K562 (cell line): Measurements from ENCODE around the gene DCAF5. TPM values are rescaled to one million over a fixed set of nuclear protein-coding genes. Genes with fewer than 3 reads are reported as not detected.

ENCODE experiments used
- ATAC-seq: fragments of 200-7000 bp; cut with Tn5 transposase; 3 replicates; pipeline ENCODE4 v1.9.1; 2020; ENCODE audit warnings: moderate library complexity
- BruUV-seq: library from RNA; stranded (reverse); fragments of 400-500 nt; replicated peaks from 2 replicates; lab custom pipeline; 2021; lab: Mats Ljungman, UMichigan
- CTCF ChIA-PET: fragments of 300-600 bp; formaldehyde crosslinking; extraction: SDS; loops from one replicate; lab custom pipeline; 2021; ENCODE audit warnings: low intra/inter-chr PET ratio; lab: Yijun Ruan, JAX
- POLR2A ChIA-PET: fragments of 300-600, 350-650 bp; sonication (Branson Sonifier 250); formaldehyde crosslinking; extraction: SDS; loops from one replicate; lab custom pipeline; 2021; ENCODE audit warnings: antibody characterized with exemption, inconsistent platforms; lab: Yijun Ruan, JAX
- DNase-seq, 4 experiments: peaks; one replicate each; pipeline versions ENCODE4 v3.0.0 to v3.0.0-alpha.2; 2011 to 2018; ENCODE audit warnings: low spot score in 3 of 4, mixed read lengths in 3 of 4; ENCODE audit errors: extremely low read depth in 1 of 4
- FAIRE-seq: peaks from 2 replicates; lab custom pipeline; 2011; peaks lifted over from hg19 to GRCh38; lab: Jason Lieb, UNC
- H2AFZ ChIP-seq: 2 replicates; pipeline ENCODE4 v1.6.0; 2011; ENCODE audit warnings: low read depth, low read length, control low read depth, inconsistent platforms
- H3K27ac ChIP-seq: fragments of 200-600 bp; 3 replicates; pipeline ENCODE4 v1.8.0; 2011; ENCODE audit warnings: low read depth, mild to moderate bottlenecking, control low read depth, inconsistent platforms, low read length, moderate library complexity, mixed read lengths; ENCODE audit errors: extremely low read depth
- H3K27me3 ChIP-seq, 2 experiments: fragments of 300-600 bp in 1 of 2; 2 replicates in 1 of 2; 3 replicates in 1 of 2; pipeline versions ENCODE4 v1.6.0 to v1.8.0; 2011; ENCODE audit warnings: inconsistent platforms in 2 of 2, low read length in 2 of 2, mild to moderate bottlenecking in 1 of 2, mixed read lengths in 1 of 2, moderate library complexity in 1 of 2; ENCODE audit not compliant: control insufficient read depth in 2 of 2, insufficient read depth in 2 of 2
- H3K36me3 ChIP-seq: fragments of 300-600 bp; 3 replicates; pipeline ENCODE4 v1.8.0; 2011; ENCODE audit warnings: mild to moderate bottlenecking, low read length, inconsistent platforms; ENCODE audit not compliant: control insufficient read depth, insufficient read depth
- H3K4me1 ChIP-seq, 2 experiments: fragments of 200-600 bp in 1 of 2; replicated peaks in 1 of 2; 2 replicates in 1 of 2; 3 replicates in 1 of 2; pipeline versions ENCODE4 v1.5.1 to v1.8.0; 2011; ENCODE audit warnings: inconsistent platforms in 2 of 2, low read length in 2 of 2, mild to moderate bottlenecking in 1 of 2, mixed read lengths in 1 of 2, moderate library complexity in 1 of 2; ENCODE audit not compliant: control insufficient read depth in 2 of 2, insufficient read depth in 2 of 2
- H3K4me2 ChIP-seq: 2 replicates; pipeline ENCODE4 v1.6.1; 2011; ENCODE audit warnings: low read length, control low read depth, inconsistent platforms, mixed read lengths; ENCODE audit not compliant: insufficient read depth
- H3K4me3 ChIP-seq: fragments of 200-600 bp; sonication (generic), shearing (Covaris generic); 2 replicates; pipeline ENCODE4 v1.5.1; 2016; ENCODE audit warnings: control low read depth, inconsistent platforms
- H3K79me2 ChIP-seq: fragments of 200-600 bp; 3 replicates; pipeline ENCODE4 v1.8.0; 2011; ENCODE audit warnings: low read length, inconsistent platforms; ENCODE audit not compliant: control insufficient read depth, insufficient read depth
- H3K9ac ChIP-seq, 2 experiments: 2 replicates each; pipeline versions ENCODE4 v1.6.0 to v1.6.1; 2011; ENCODE audit warnings: low read depth in 2 of 2, low read length in 2 of 2, control low read depth in 1 of 2, inconsistent platforms in 1 of 2, mild to moderate bottlenecking in 1 of 2, mixed read lengths in 1 of 2; ENCODE audit not compliant: insufficient read depth in 1 of 2
- H3K9me1 ChIP-seq: one replicate; pipeline ENCODE4 v1.6.0; 2011; ENCODE audit warnings: inconsistent platforms, mild to moderate bottlenecking, low read length, moderate library complexity; ENCODE audit not compliant: control insufficient read depth, insufficient read depth
- H3K9me3 ChIP-seq: replicated peaks from 2 replicates; pipeline ENCODE4 v1.5.1; 2011; ENCODE audit warnings: low read depth, low read length, inconsistent platforms; ENCODE audit not compliant: control insufficient read depth, insufficient read depth
- H4K20me1 ChIP-seq: replicated peaks from 2 replicates; pipeline ENCODE4 v1.6.1; 2011; ENCODE audit warnings: low read length, inconsistent platforms, mixed read lengths; ENCODE audit not compliant: control insufficient read depth, insufficient read depth
- BRCA1 ChIP-seq, 2 experiments: fragments of 450-650 bp in 1 of 2; sonication (generic) in 1 of 2; formaldehyde crosslinking in 1 of 2; IDR thresholded peaks; 2 replicates each; pipeline versions ENCODE4 v1.5.0 to v1.6.1; 2017 to 2020; ENCODE audit warnings: mild to moderate bottlenecking in 1 of 2, missing genetic modification reagents in 1 of 2
- HDAC3 ChIP-seq: fragments of 450-650 bp; IDR thresholded peaks from 2 replicates; pipeline ENCODE4 v1.6.1; 2018; ENCODE audit warnings: borderline replicate concordance, mild to moderate bottlenecking, moderate library complexity; ENCODE audit not compliant: partially characterized antibody
- HDAC6 ChIP-seq: IDR thresholded peaks from 2 replicates; pipeline ENCODE4 v1.6.1; 2012; ENCODE audit warnings: low read depth, mild to moderate bottlenecking, control low read depth, inconsistent platforms, low read length, moderate library complexity
- NFIC ChIP-seq: fragments of 450-650 bp; IDR thresholded peaks from 2 replicates; pipeline ENCODE4 v1.6.1; 2017; ENCODE audit warnings: mild to moderate bottlenecking, inconsistent platforms
- PTTG1 ChIP-seq: fragments of 450-650 bp; IDR thresholded peaks from 2 replicates; pipeline ENCODE4 v1.6.1; 2016; ENCODE audit warnings: low read depth, mild to moderate bottlenecking, missing genetic modification characterization, missing compliant biosample characterization
- YBX1 ChIP-seq: fragments of 450-650 bp; IDR thresholded peaks from 2 replicates; pipeline ENCODE4 v1.7.1; 2016; ENCODE audit warnings: mild to moderate bottlenecking
- WGBS: fragments of 100-300 bp; shearing (Covaris generic); methylation state at CpG from one replicate; pipeline ENCODE4 v1.1.6; 2016; ENCODE audit warnings: low coverage, mixed read lengths; ENCODE audit not compliant: insufficient coverage; ENCODE audit errors: missing lambda C conversion rate; 5-methylcytosine and 5-hydroxymethylcytosine counted together
- in situ Hi-C: fragments of 300-500 bp; cut with MboI; formaldehyde crosslinking; loops from 4 replicates; pipeline ENCODE4 v1.15.0; 2018; ENCODE audit warnings: inconsistent platforms, mixed read lengths
- intact Hi-C: fragments of 100-400 bp; cut with micrococcal nuclease; formaldehyde crosslinking; loops from 2 replicates; pipeline ENCODE4 v1.14.2; 2022
- polyA plus RNA-seq, 8 experiments: library from polyadenylated mRNA; depleted of rRNA in 4 of 8; stranded (reverse) in 5 of 8; unstranded in 3 of 8; fragments of >200 nt; fragmentation: Nextera tagmentation in 2 of 8; fragmentation: Illumina TruSeq in 1 of 8; extraction: Ambion mirVana in 2 of 8; extraction: Trizol in 1 of 8; gene quantifications; 2 replicates each; pipeline versions ENCODE4 v1.2.1 to v1.2.3, GENCODE V29; 2011 to 2014; ENCODE audit warnings: inconsistent platforms in 1 of 8, missing spikeins in 1 of 8
- total RNA-seq, 7 experiments: library from RNA; depleted of rRNA in 6 of 7; stranded (reverse); fragments of >200 nt in 6 of 7; fragmentation: Illumina TruSeq in 2 of 7; extraction: Trizol in 2 of 7; gene quantifications; 2 replicates each; pipeline versions ENCODE4 v1.2.1 to v1.2.3, GENCODE V29; 2011 to 2021; ENCODE audit warnings: low replicate concordance in 1 of 7
- TF ChIP-seq, protein P1 (sequence below): fragments of 200-800 bp; sonication (Bioruptor generic); IDR thresholded peaks from 2 replicates; pipeline ENCODE4 v1.6.1; 2017; ENCODE audit warnings: missing genetic modification characterization, missing compliant biosample characterization
- TF ChIP-seq, protein P2 (sequence below): fragments of 450-650 bp; formaldehyde crosslinking; IDR thresholded peaks from 2 replicates; pipeline ENCODE4 v1.4.0; 2020; ENCODE audit warnings: mild to moderate bottlenecking

The DCAF5 gene
- total and polyA plus RNA-seq, 9 of the 15 experiments (the other 6 are each of a cell fraction or from before 2014, with no cell fraction given), result 5.6 to 24.1 (median 12.7) TPM

DNA sequence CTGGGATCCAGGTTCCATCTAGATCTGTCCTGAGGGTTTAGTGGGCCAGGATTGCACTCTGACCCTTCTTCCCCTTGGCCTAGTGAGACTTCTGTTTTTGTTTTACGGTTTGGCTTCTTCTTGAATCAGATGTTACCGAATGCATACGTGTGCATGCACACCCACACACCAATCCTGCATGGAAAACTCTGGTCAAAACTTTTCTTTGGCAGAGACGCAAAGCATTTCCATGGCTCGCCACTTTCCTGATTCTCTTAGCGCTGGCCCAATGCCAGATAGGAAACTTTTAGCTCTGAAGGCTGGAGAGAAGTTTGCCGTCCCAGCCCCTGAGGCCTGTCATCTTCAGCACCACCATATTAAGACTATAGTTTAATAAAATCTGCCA lies 106.5 kb downstream of the DCAF5 start:
- Histone ChIP-seq H4K20me1 (no peaks in the 10 kb centered on the region), H3K36me3 (no peaks in the 10 kb centered on the region), H3K79me2 (no peaks in the 10 kb centered on the region), H2AFZ (no peak overlapping the region), H3K4me3 (no peak overlapping the region), H3K27ac (no peak overlapping the region), H3K27me3 (peaks cover 13 to 23% of the 10 kb centered on the region in 2 experiments), H3K4me2 (no peak overlapping the region), H3K9ac (no peak overlapping the region), H3K9me3 (no peaks in the 10 kb centered on the region), H3K9me1 (no peaks in the 10 kb centered on the region), H3K4me1 (no peaks in the 10 kb centered on the region; a peak in 1 of 5 replicates)
- no peak for TF ChIP-seq HDAC6
- no peak for TF ChIP-seq BRCA1 (IDR thresholded peaks at IDR 0.05)
- no peak for TF ChIP-seq BRCA1 (CRISPR knock-in tag; IDR thresholded peaks at IDR 0.05)
- TF ChIP-seq NFIC, result peak; percentile 69
- no peak for TF ChIP-seq HDAC3
- no peak for TF ChIP-seq PTTG1 (tag)
- DNase-seq (no peak), ATAC-seq (no peak), FAIRE-seq (no peak)
- intact Hi-C loops, result no loop called here
- BruUV-seq, result no TSS peak
- ChIA-PET POLR2A (interaction anchor here (0.8 kb wide), 1 partner anchor 9 kb away, joined by 4 read pairs; no protein-coding TSS in a partner anchor), CTCF (no interaction called here)
- in situ Hi-C loops, result no loop called here
- 17% methylated on average over 7 of the region's 7 CpGs for WGBS

GRCh38 chr14:69045857-69046475 lies 107.0 kb downstream of the DCAF5 start:
- Histone ChIP-seq H3K4me3 (no peak overlapping the region), H4K20me1 (no peaks in the 10 kb centered on the region), H3K79me2 (no peaks in the 10 kb centered on the region), H3K27me3 (peaks cover 13 to 23% of the 10 kb centered on the region in 2 experiments), H3K4me2 (no peak overlapping the region), H3K9me1 (no peaks in the 10 kb centered on the region), H3K9ac (no peak overlapping the region), H3K36me3 (no peaks in the 10 kb centered on the region), H3K27ac (no peak overlapping the region), H2AFZ (no peak overlapping the region), H3K9me3 (no peaks in the 10 kb centered on the region), H3K4me1 (no peaks in the 10 kb centered on the region; a peak in 1 of 5 replicates)
- intact Hi-C loops, result no loop called here
- WGBS, result 11% methylated on average over 6 of the region's 7 CpGs
- no TSS peak for BruUV-seq
- ChIA-PET CTCF (no interaction called here), POLR2A (interaction anchor here (0.8 to 1.1 kb wide), 2 partner anchors 9 to 90 kb away, joined by 3 to 4 read pairs; no protein-coding TSS in a partner anchor)
- no peak for DNase-seq
- FAIRE-seq, result no peak
- ATAC-seq, result no peak; the same call in 2 of the 3 replicates
- in situ Hi-C loops, result no loop called here
- TF ChIP-seq YBX1, result no peak
- TF ChIP-seq, protein P1, sequence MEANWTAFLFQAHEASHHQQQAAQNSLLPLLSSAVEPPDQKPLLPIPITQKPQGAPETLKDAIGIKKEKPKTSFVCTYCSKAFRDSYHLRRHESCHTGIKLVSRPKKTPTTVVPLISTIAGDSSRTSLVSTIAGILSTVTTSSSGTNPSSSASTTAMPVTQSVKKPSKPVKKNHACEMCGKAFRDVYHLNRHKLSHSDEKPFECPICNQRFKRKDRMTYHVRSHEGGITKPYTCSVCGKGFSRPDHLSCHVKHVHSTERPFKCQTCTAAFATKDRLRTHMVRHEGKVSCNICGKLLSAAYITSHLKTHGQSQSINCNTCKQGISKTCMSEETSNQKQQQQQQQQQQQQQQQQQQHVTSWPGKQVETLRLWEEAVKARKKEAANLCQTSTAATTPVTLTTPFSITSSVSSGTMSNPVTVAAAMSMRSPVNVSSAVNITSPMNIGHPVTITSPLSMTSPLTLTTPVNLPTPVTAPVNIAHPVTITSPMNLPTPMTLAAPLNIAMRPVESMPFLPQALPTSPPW, result no peak
- TF ChIP-seq, protein P2, sequence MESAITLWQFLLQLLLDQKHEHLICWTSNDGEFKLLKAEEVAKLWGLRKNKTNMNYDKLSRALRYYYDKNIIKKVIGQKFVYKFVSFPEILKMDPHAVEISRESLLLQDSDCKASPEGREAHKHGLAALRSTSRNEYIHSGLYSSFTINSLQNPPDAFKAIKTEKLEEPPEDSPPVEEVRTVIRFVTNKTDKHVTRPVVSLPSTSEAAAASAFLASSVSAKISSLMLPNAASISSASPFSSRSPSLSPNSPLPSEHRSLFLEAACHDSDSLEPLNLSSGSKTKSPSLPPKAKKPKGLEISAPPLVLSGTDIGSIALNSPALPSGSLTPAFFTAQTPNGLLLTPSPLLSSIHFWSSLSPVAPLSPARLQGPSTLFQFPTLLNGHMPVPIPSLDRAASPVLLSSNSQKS (CRISPR knock-in tag), result no peak
